Measurements from ENCODE around the gene NEURL4. TPM values are rescaled to one million over a fixed set of nuclear protein-coding genes. Genes with fewer than 3 reads are reported as not detected.

Gene NEURL4
- total RNA-seq, 4 donors from 2014 or later: 9.7 to 18.7 (median 14.4) TPM

DNA sequence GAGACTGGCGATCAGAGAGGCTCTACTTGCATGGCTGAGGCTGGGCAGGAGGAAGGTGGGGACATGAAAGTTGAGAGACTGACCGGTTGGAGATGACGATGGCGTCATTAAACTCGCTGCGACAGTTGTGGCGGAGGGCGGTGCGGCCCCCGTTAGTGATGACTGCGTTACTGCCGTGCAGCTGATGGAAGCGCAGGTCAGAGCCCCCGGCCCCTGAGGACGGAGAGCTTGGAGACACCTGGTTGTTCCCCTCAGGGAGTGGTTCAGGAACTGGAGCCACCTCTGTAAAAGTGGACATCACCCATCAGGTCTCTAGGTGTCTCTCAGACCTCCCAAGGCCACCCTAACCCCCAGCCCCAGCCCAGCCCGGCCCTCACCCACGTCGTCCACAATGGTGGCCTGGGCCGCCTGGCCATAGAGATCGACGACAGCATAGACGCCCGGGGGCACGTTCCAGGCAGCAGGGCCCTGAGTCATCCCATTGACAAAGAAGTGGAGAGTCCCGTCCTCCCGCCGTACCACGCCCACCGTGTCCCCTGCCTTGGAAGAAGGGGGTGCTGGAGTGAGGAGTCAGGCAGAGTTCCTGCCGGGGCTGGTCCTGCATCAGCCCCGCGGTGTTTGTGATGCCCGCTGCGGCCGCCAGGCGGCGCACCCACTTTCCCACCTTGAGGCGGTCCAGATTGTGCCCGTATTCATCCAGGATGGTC lies 5.3 kb downstream of the NEURL4 start:
- Histone ChIP-seq H3K9me3 (no peaks in the 10 kb centered on the region), H3K27ac (no peak overlapping the region), H3K4me1 (peaks cover 10 to 27% (median 10%) of the 10 kb centered on the region in 3 donors), H3K27me3 (no peaks in the 10 kb centered on the region), H3K4me3 (no peak overlapping the region), H3K36me3 (peaks cover 35 to 85% (median 41%) of the 10 kb centered on the region in 3 donors)
- TF ChIP-seq POLR2A (IDR thresholded peaks at IDR 0.05): no peak
- TF ChIP-seq, protein P1, sequence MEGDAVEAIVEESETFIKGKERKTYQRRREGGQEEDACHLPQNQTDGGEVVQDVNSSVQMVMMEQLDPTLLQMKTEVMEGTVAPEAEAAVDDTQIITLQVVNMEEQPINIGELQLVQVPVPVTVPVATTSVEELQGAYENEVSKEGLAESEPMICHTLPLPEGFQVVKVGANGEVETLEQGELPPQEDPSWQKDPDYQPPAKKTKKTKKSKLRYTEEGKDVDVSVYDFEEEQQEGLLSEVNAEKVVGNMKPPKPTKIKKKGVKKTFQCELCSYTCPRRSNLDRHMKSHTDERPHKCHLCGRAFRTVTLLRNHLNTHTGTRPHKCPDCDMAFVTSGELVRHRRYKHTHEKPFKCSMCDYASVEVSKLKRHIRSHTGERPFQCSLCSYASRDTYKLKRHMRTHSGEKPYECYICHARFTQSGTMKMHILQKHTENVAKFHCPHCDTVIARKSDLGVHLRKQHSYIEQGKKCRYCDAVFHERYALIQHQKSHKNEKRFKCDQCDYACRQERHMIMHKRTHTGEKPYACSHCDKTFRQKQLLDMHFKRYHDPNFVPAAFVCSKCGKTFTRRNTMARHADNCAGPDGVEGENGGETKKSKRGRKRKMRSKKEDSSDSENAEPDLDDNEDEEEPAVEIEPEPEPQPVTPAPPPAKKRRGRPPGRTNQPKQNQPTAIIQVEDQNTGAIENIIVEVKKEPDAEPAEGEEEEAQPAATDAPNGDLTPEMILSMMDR (IDR thresholded peaks at IDR 0.05): peak; percentile 68 to 90 (median 83)
- WGBS, 2 donors: 82% methylated on average over 7 to 18 of the region's 39 CpGs
- intact Hi-C loops (cut with DNase I): no loop called here
- no peak for DNase-seq

DNA sequence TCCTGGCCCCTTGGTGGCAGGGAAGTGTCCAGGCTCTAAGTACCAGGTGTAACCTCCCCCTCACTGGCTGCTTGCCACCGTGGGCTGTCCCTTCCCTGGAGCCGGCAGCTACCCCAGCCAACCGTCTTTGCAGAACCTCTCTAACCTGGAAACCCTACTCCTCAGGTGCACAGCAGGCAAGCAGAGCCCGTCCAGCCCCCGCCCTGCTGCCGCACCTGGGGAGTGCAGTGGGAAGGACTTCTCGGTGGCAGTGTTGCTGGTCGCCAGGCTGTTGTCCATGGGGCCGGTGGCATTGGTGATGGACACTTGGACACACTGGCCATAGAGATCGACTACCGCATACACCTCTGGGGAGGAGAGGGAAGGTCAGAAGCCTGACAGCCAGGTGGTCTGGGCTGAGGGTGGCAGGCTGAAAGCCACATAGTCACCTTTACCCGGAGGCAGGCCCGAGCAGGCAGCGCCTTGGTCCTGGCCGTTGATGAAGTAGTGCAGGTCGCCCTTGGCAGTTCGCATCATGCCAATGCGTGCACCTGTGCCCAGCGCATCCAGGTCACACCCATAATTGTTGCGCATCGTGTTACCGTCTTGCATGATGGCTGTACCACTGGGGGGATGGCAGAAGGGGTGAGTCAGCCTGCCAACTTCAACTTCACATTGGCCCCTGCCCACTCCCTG lies 6.5 kb downstream of the NEURL4 start:
- Histone ChIP-seq H3K36me3 (peaks cover 40 to 98% (median 53%) of the 10 kb centered on the region in 3 donors), H3K9me3 (no peaks in the 10 kb centered on the region), H3K27ac (no peak overlapping the region), H3K4me3 (no peak overlapping the region), H3K4me1 (peaks cover 0 to 15% (median 0%) of the 10 kb centered on the region in 3 donors), H3K27me3 (no peaks in the 10 kb centered on the region)
- DNase-seq: no peak
- TF ChIP-seq POLR2A (IDR thresholded peaks at IDR 0.05): no peak
- TF ChIP-seq, protein P1 (IDR thresholded peaks at IDR 0.05): no peak
- 86 to 88% methylated on average over 7 to 8 of the region's 22 CpGs for WGBS, 2 donors
- intact Hi-C loops (cut with DNase I): no loop called here

DNA sequence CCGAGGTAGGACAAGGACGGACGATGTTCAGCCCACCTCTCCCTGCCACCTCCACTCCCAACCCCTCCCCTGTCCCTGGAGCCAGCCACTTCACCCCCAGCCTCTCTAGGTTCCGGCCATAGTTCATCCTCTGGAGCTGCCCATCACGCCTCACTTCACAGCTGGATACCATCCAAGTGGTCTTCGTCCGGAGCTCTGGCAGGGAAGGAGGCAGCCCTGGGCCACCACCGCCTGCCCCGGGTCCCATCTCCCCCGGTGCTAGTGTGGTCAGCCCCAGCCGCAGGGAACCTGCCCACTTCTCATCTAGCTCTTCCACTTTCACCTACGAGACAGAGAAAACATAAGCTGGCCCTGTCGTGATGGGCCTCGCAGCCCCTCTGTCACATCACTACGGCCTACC lies 7.7 kb downstream of the NEURL4 start:
- TF ChIP-seq, protein P1 (IDR thresholded peaks at IDR 0.05): no peak
- TF ChIP-seq POLR2A (IDR thresholded peaks at IDR 0.05): no peak
- 87 to 88% methylated on average over 10 to 14 of the region's 15 CpGs for WGBS, 2 donors
- H3K4me3 ChIP-seq: no peak overlapping the region
- no peak for DNase-seq
- peaks cover 40 to 100% (median 58%) of the 10 kb centered on the region in 3 donors for H3K36me3 ChIP-seq
- no peaks in the 10 kb centered on the region for H3K27me3 ChIP-seq
- H3K27ac ChIP-seq: no peak overlapping the region
- no peaks in the 10 kb centered on the region for H3K9me3 ChIP-seq
- intact Hi-C loops (cut with DNase I): no loop called here
- peaks cover 0 to 12% (median 0%) of the 10 kb centered on the region in 3 donors for H3K4me1 ChIP-seq

DNA sequence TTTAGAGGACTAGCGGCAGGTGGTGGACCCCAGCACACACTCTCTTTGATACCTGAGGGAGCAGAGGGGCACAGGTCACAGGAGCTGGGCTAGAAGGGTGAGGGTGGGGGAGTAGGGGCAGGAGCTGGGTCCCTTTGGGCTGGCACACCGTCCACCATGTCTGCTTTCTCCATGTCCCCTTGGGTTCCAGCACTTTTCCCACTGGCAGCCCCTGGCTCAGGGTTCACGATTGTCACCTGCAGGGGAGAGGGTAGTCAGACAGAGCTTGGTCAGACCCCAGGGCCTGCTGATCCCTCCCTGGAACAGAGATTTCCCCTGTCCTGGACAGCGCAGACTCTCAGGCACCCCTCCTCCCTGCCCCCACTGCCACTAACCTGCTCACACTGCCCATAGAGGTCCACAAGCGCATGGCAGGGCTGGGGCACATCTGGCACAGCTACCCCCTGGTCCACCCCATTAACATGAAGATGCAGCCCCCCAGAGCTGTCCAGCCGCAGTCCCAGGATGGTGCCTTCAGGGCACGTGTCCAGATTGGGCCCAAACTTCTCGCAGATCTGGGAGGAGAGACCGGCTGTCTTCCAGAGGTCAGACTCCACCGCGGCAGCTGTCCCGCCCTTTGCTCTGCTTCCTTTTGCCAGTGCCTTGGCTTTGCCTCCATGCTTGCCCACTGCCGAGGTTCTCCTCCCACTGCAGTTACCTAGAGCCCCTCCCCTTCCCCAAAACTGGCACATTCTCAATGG lies 10.8 kb downstream of the NEURL4 start:
- Histone ChIP-seq H3K9me3 (no peaks in the 10 kb centered on the region), H3K4me1 (peaks cover 22 to 33% (median 23%) of the 10 kb centered on the region in 3 donors), H3K27me3 (no peaks in the 10 kb centered on the region), H3K4me3 (no peak overlapping the region), H3K36me3 (peaks cover 38 to 79% (median 54%) of the 10 kb centered on the region in 3 donors), H3K27ac (no peak overlapping the region)
- no peak for DNase-seq
- TF ChIP-seq, protein P1 (IDR thresholded peaks at IDR 0.05): no peak
- TF ChIP-seq POLR2A (IDR thresholded peaks at IDR 0.05): no peak
- WGBS, 2 donors: 90 to 91% methylated on average over 5 to 8 of the region's 13 CpGs
- intact Hi-C loops (cut with DNase I): no loop called here

Measured in esophagus squamous epithelium (tissue), 5 donors.